GM20000 (cell line): ENCODE results near the gene GJC3.
"Not testable (repeated sequence)": the region's sequence is repeated elsewhere in the genome, so short reads cannot be mapped to it uniquely, and the experiment has no call there.

ENCODE experiments used
- DNase-seq: peaks from one replicate; pipeline ENCODE4 v3.0.0; 2012; ENCODE audit warnings: low spot score
- TF ChIP-seq, protein P1 (sequence below): IDR thresholded peaks from 2 replicates; pipeline ENCODE4 v1.5.1; 2012; ENCODE audit warnings: mild to moderate bottlenecking, control low read depth; ENCODE audit errors: extremely low read depth, missing control alignments

The GJC3 gene, protein sequence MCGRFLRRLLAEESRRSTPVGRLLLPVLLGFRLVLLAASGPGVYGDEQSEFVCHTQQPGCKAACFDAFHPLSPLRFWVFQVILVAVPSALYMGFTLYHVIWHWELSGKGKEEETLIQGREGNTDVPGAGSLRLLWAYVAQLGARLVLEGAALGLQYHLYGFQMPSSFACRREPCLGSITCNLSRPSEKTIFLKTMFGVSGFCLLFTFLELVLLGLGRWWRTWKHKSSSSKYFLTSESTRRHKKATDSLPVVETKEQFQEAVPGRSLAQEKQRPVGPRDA

DNA sequence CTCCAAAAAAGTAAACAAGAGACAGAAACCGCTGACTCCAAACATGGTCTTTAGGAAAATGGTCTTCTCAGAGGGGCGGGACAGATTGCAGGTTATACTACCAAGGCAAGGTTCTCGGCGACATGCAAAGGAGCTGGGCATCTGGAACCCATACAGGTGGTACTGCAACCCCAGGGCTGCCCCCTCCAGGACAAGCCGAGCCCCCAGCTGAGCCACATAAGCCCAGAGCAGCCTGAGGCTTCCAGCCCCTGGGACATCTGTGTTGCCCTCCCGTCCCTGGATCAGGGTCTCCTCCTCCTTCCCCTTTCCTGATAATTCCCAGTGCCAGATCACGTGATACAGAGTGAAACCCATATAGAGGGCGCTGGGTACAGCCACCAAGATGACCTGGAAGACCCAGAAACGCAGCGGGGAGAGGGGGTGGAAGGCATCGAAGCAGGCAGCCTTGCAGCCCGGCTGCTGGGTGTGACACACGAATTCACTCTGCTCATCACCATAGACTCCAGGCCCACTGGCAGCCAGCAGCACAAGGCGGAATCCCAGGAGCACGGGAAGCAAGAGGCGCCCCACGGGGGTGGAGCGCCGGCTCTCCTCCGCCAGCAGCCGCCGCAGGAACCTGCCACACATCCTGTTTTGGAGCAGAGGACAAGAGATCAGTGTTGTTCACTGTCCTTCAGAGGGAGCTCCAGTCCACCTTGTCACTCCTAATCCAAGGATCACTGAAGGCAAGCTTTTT lies at the start of gene GJC3:
TSS of gene GJC3 (minus strand) at position 627 of the 736 bp plus-strand sequence. CDS start at position 627, 0 bp downstream.
- TF ChIP-seq, protein P1, sequence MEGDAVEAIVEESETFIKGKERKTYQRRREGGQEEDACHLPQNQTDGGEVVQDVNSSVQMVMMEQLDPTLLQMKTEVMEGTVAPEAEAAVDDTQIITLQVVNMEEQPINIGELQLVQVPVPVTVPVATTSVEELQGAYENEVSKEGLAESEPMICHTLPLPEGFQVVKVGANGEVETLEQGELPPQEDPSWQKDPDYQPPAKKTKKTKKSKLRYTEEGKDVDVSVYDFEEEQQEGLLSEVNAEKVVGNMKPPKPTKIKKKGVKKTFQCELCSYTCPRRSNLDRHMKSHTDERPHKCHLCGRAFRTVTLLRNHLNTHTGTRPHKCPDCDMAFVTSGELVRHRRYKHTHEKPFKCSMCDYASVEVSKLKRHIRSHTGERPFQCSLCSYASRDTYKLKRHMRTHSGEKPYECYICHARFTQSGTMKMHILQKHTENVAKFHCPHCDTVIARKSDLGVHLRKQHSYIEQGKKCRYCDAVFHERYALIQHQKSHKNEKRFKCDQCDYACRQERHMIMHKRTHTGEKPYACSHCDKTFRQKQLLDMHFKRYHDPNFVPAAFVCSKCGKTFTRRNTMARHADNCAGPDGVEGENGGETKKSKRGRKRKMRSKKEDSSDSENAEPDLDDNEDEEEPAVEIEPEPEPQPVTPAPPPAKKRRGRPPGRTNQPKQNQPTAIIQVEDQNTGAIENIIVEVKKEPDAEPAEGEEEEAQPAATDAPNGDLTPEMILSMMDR = no peak
- peak; percentile 53 for DNase-seq

DNA sequence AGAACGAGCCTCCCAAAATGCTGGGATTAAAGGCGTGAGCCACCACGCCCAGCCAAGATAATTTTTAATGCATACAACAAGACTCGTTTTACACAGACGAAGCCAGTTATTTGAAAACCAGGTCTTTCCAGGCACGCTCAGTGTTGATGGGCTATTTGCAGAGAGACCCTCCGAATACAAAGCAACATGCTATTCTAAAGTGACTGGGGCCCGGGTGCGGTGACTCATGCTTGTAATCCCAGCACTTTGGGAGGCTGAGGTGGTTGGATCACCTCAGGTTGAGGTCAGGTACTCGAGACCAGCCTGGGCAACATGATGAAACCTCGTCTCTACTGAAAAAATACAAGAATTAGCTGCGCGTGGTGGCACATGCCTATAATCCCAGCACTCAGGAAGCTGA lies 47.2 kb upstream of the GJC3 start:
- TF ChIP-seq, protein P1 = no peak
- no peak for DNase-seq

GRCh38 chr7:99975782-99976521 lies 46.5 kb upstream of the GJC3 start, which contains the start of gene AZGP1:
Gene AZGP1, minus strand, starts transcription at chr7:99976031. Its CDS starts 11 bp downstream, at chr7:99976020.
- no peak for DNase-seq

GRCh38 chr7:99974681-99975080 lies 45.3 kb upstream of the GJC3 start:
- TF ChIP-seq, protein P1 = no peak
- DNase-seq = no peak

More at GRCh38 chr7:99975782-99976521, 46.5 kb upstream of the GJC3 start, which contains the start of gene AZGP1:
- TF ChIP-seq, protein P1 = no peak

GRCh38 chr7:99973817-99974216 lies 44.4 kb upstream of the GJC3 start:
- not testable (repeated sequence) for DNase-seq

DNA sequence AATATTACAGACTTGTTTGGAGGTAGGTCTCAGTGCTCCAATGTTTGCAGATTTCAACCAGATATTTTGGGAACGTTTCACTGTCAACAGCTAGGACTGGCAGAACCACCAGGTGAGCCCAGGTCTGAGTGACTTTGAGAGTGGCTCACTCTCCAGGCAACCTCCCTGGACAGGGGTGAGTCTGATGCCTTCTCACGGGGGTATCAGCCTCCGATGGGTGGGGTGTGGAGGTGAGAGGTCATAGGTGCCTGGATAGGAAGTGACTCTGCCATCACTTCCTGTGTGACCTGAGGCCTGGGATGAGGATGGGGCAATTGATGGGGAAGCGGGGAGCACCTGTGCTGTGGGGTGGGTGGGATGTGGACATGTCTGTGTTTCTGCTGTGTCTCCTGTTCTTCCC lies 41.8 kb upstream of the GJC3 start:
- DNase-seq = no peak
- TF ChIP-seq, protein P1 = no peak

DNA sequence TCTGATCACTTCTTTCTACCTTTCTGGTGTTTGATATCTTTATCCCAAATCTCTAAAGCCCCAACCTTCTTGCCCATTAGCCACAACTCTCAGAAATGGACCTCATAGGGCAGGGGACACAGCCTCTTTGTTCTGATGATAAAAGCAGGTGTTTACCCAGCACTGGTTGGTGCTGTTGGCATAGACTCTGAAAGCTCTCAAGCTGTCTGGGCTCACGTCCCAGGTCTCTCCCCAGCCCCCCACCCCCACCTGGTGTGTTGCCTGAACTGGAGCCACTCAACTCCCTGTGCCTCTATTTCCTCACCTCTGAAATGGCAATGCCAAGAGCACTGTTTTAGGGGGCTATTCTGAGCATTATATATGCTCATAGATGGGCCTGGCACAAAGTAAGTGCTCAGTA lies 40.4 kb upstream of the GJC3 start:
- DNase-seq = not testable (repeated sequence)

- DNase-seq = no peak
- TF ChIP-seq, protein P1 = no peak
Observed at GRCh38 chr7:99969298-99969697, 39.9 kb upstream of the GJC3 start.
